ENCODE measurements around the gene SIX4. TPM values are rescaled to one million over a fixed set of nuclear protein-coding genes. Genes with fewer than 3 reads are reported as not detected.

The SIX4 gene
- total and polyA plus RNA-seq, 2 donors (not counting 1 experiment from before 2014, with no cell fraction given) = not detected

- Histone ChIP-seq H3K9me3 (ENCODE audit: control extremely low read depth in 1 of 3, control insufficient read depth in 2 of 3, insufficient read depth in 1 of 3, low read length in 2 of 3) (no peaks in the 10 kb centered on the region), H3K79me2 (ENCODE audit: control insufficient read depth, insufficient read depth, low read length) (no peaks in the 10 kb centered on the region), H3K4me3 (ENCODE audit: control extremely low read depth in 1 of 5, extremely low read depth in 1 of 5, insufficient read depth in 1 of 5, low read depth in 2 of 5, low read length in 4 of 5) (no peak overlapping the region), H3K4me2 (replicated peaks; ENCODE audit: low read depth, low read length, poor library complexity, severe bottlenecking) (no peak overlapping the region), H3K27ac (ENCODE audit: low read length in 2 of 2) (no peak overlapping the region), H3K9ac (ENCODE audit: low read length) (no peak overlapping the region), H2AFZ (ENCODE audit: insufficient read depth, low read depth, low read length, poor library complexity, severe bottlenecking) (no peak overlapping the region), H4K20me1 (ENCODE audit: control insufficient read depth, insufficient read depth, low read length, poor library complexity, severe bottlenecking) (no peaks in the 10 kb centered on the region), H3K27me3 (replicated peaks in 1 of 4; ENCODE audit: control extremely low read depth in 1 of 4, control insufficient read depth in 3 of 4, insufficient read depth in 4 of 4, low read length in 3 of 4) (peaks cover 0 to 3% (median 1%) of the 10 kb centered on the region in 4 experiments), H3K4me1 (ENCODE audit: control insufficient read depth in 2 of 2, insufficient read depth in 2 of 2, low read length in 2 of 2) (no peaks in the 10 kb centered on the region), H3K36me3 (replicated peaks in 1 of 2; ENCODE audit: control extremely low read depth in 1 of 2, control insufficient read depth in 1 of 2, extremely low read depth in 1 of 2, insufficient read depth in 2 of 2, low read length in 1 of 2) (no peaks in the 10 kb centered on the region)
- DNase-seq = no peak
- Mint-ChIP-seq H3K27ac (no peak overlapping the region), H3K4me3 (no peak overlapping the region), H3K9me3 (ENCODE audit: insufficient read depth) (no peaks in the 10 kb centered on the region), H3K4me1 (no peaks in the 10 kb centered on the region), H3K27me3 (peaks cover 31% of the 10 kb centered on the region)
- ChIA-PET CTCF (interaction anchor here (0.6 kb wide), 1 partner anchor 19 kb away, joined by 3 read pairs; no protein-coding TSS in a partner anchor), POLR2A (no interaction called here)
- intact Hi-C loops (cut with micrococcal nuclease) = no loop called here
- TF ChIP-seq EZH2 (IDR thresholded peaks at IDR 0.05; ENCODE audit: borderline replicate concordance, insufficient read depth, low read depth, low read length, poor library complexity, severe bottlenecking) = no peak
- TF ChIP-seq CTCF (IDR thresholded peaks at IDR 0.05) = no peak
- no peak for ATAC-seq (ENCODE audit: low read depth)
These were observed 42.9 kb downstream of the SIX4 start for GRCh38 chr14:60681271-60681670.

GRCh38 chr14:60680511-60680910 lies 43.6 kb downstream of the SIX4 start:
- ChIA-PET POLR2A (no interaction called here), CTCF (no interaction called here)
- intact Hi-C loops (cut with micrococcal nuclease) = no loop called here
- Histone ChIP-seq H3K4me2 (replicated peaks; ENCODE audit: low read depth, low read length, poor library complexity, severe bottlenecking) (no peak overlapping the region), H3K36me3 (replicated peaks in 1 of 2; ENCODE audit: control extremely low read depth in 1 of 2, control insufficient read depth in 1 of 2, extremely low read depth in 1 of 2, insufficient read depth in 2 of 2, low read length in 1 of 2) (no peaks in the 10 kb centered on the region), H3K79me2 (ENCODE audit: control insufficient read depth, insufficient read depth, low read length) (no peaks in the 10 kb centered on the region), H3K4me3 (ENCODE audit: control extremely low read depth in 1 of 5, extremely low read depth in 1 of 5, insufficient read depth in 1 of 5, low read depth in 2 of 5, low read length in 4 of 5) (no peak overlapping the region), H3K9ac (ENCODE audit: low read length) (no peak overlapping the region), H3K27me3 (replicated peaks in 1 of 4; ENCODE audit: control extremely low read depth in 1 of 4, control insufficient read depth in 3 of 4, insufficient read depth in 4 of 4, low read length in 3 of 4) (peaks cover 0 to 3% (median 1%) of the 10 kb centered on the region in 4 experiments), H3K9me3 (ENCODE audit: control extremely low read depth in 1 of 3, control insufficient read depth in 2 of 3, insufficient read depth in 1 of 3, low read length in 2 of 3) (no peaks in the 10 kb centered on the region), H2AFZ (ENCODE audit: insufficient read depth, low read depth, low read length, poor library complexity, severe bottlenecking) (no peak overlapping the region), H3K4me1 (ENCODE audit: control insufficient read depth in 2 of 2, insufficient read depth in 2 of 2, low read length in 2 of 2) (no peaks in the 10 kb centered on the region), H4K20me1 (ENCODE audit: control insufficient read depth, insufficient read depth, low read length, poor library complexity, severe bottlenecking) (no peaks in the 10 kb centered on the region), H3K27ac (ENCODE audit: low read length in 2 of 2) (no peak overlapping the region)
- ATAC-seq (ENCODE audit: low read depth) (no peak), DNase-seq (no peak)
- Mint-ChIP-seq H3K9me3 (ENCODE audit: insufficient read depth) (no peaks in the 10 kb centered on the region), H3K27me3 (peaks cover 31% of the 10 kb centered on the region), H3K27ac (no peak overlapping the region), H3K4me1 (no peaks in the 10 kb centered on the region), H3K4me3 (no peak overlapping the region)
- TF ChIP-seq CTCF (IDR thresholded peaks at IDR 0.05) (no peak), EZH2 (IDR thresholded peaks at IDR 0.05; ENCODE audit: borderline replicate concordance, insufficient read depth, low read depth, low read length, poor library complexity, severe bottlenecking) (no peak)
- 86% methylated on average over 2 of the region's 3 CpGs for WGBS (ENCODE audit: insufficient coverage)

Measured in B cell (primary cell).